ENCODE data around the gene F8.

The F8 gene

GRCh38 chrX:155022585-155022984, at the start of gene F8:
F8 (minus strand) TSS chrX:155022723; CDS start chrX:155022552, 171 bp downstream.
- H3K36me3 Mint-ChIP-seq = no peaks in the 10 kb centered on the region
- no peaks in the 10 kb centered on the region for H3K27me3 Mint-ChIP-seq
- H3K4me3 Mint-ChIP-seq = no peak within 1 kb of the TSS
- no peaks in the 10 kb centered on the region for H3K9me3 Mint-ChIP-seq
- H3K27ac Mint-ChIP-seq = no peak within 1 kb of the TSS
- H3K4me1 Mint-ChIP-seq = no peaks in the 10 kb centered on the region
- ATAC-seq = no peak

- peak overlapping the region; percentile 92 for H3K27ac Mint-ChIP-seq
- H3K4me3 Mint-ChIP-seq = peak overlapping the region; percentile 95
- peak; percentile 3 for ATAC-seq
- peaks cover 40% of the 10 kb centered on the region for H3K4me1 Mint-ChIP-seq
- H3K9me3 Mint-ChIP-seq = no peaks in the 10 kb centered on the region
- no peaks in the 10 kb centered on the region for H3K27me3 Mint-ChIP-seq
- peaks cover 29% of the 10 kb centered on the region for H3K36me3 Mint-ChIP-seq
Measured at GRCh38 chrX:155071694-155072280, 49.3 kb upstream of the F8 start.

GRCh38 chrX:155070975-155071693, 48.6 kb upstream of the F8 start, which contains the start of the genes BRCC3, CMC4 and MTCP1:
BRCC3 (plus strand) TSS chrX:155071508; CDS start chrX:155071528, 20 bp downstream.
CMC4 (minus strand) TSS chrX:155071136; CDS start chrX:155064023, 7,113 bp downstream.
MTCP1 (minus strand) TSS chrX:155071136; CDS start chrX:155066010, 5,126 bp downstream.
- H3K27ac Mint-ChIP-seq = peak within 1 kb of the TSS; percentile 92
- peak; percentile 97 for ATAC-seq
- no peaks in the 10 kb centered on the region for H3K27me3 Mint-ChIP-seq
- H3K36me3 Mint-ChIP-seq = peaks cover 29% of the 10 kb centered on the region
- H3K4me3 Mint-ChIP-seq = peak within 1 kb of the TSS; percentile 95
- peaks cover 40% of the 10 kb centered on the region for H3K4me1 Mint-ChIP-seq
- no peaks in the 10 kb centered on the region for H3K9me3 Mint-ChIP-seq

- H3K36me3 Mint-ChIP-seq = peaks cover 27% of the 10 kb centered on the region
- no peaks in the 10 kb centered on the region for H3K27me3 Mint-ChIP-seq
- H3K27ac Mint-ChIP-seq = peak overlapping the region; percentile 92
- H3K4me1 Mint-ChIP-seq = peaks cover 40% of the 10 kb centered on the region
- no peaks in the 10 kb centered on the region for H3K9me3 Mint-ChIP-seq
- H3K4me3 Mint-ChIP-seq = peak overlapping the region; percentile 85
- peak; percentile 28 for ATAC-seq
Measured at GRCh38 chrX:155070663-155070974, 48.1 kb upstream of the F8 start.

- peak overlapping the region; percentile 85 for H3K4me3 Mint-ChIP-seq
- H3K27me3 Mint-ChIP-seq = no peaks in the 10 kb centered on the region
- peaks cover 21% of the 10 kb centered on the region for H3K36me3 Mint-ChIP-seq
- H3K4me1 Mint-ChIP-seq = peaks cover 35% of the 10 kb centered on the region
- H3K27ac Mint-ChIP-seq = peak overlapping the region; percentile 92
- ATAC-seq = no peak
- H3K9me3 Mint-ChIP-seq = no peaks in the 10 kb centered on the region
Measured at GRCh38 chrX:155070038-155070437, 47.5 kb upstream of the F8 start.

- H3K27ac Mint-ChIP-seq = peak overlapping the region; percentile 92
- H3K36me3 Mint-ChIP-seq = peaks cover 19% of the 10 kb centered on the region
- H3K4me3 Mint-ChIP-seq = peak overlapping the region; percentile 85
- peaks cover 32% of the 10 kb centered on the region for H3K4me1 Mint-ChIP-seq
- no peak for ATAC-seq
- no peaks in the 10 kb centered on the region for H3K9me3 Mint-ChIP-seq
- H3K27me3 Mint-ChIP-seq = no peaks in the 10 kb centered on the region
Measured at GRCh38 chrX:155069414-155069813, 46.9 kb upstream of the F8 start.

GRCh38 chrX:155068165-155068564, 45.6 kb upstream of the F8 start:
- Mint-ChIP-seq H3K4me3 (no peak overlapping the region), H3K36me3 (peaks cover 6% of the 10 kb centered on the region), H3K9me3 (no peaks in the 10 kb centered on the region), H3K4me1 (peaks cover 19% of the 10 kb centered on the region), H3K27me3 (no peaks in the 10 kb centered on the region), H3K27ac (no peak overlapping the region)
- ATAC-seq = no peak

GRCh38 chrX:155065035-155065734, 42.7 kb upstream of the F8 start:
- Mint-ChIP-seq H3K36me3 (no peaks in the 10 kb centered on the region), H3K4me1 (peaks cover 12% of the 10 kb centered on the region), H3K27ac (no peak overlapping the region), H3K4me3 (no peak overlapping the region), H3K9me3 (no peaks in the 10 kb centered on the region), H3K27me3 (no peaks in the 10 kb centered on the region)
- no peak for ATAC-seq

- no peak for ATAC-seq
- no peaks in the 10 kb centered on the region for H3K4me1 Mint-ChIP-seq
- no peaks in the 10 kb centered on the region for H3K27me3 Mint-ChIP-seq
- H3K36me3 Mint-ChIP-seq = no peaks in the 10 kb centered on the region
- no peak overlapping the region for H3K4me3 Mint-ChIP-seq
- H3K27ac Mint-ChIP-seq = no peak overlapping the region
- no peaks in the 10 kb centered on the region for H3K9me3 Mint-ChIP-seq
Measured at GRCh38 chrX:155061760-155062159, 39.2 kb upstream of the F8 start.

- H3K9me3 Mint-ChIP-seq = no peaks in the 10 kb centered on the region
Measured at GRCh38 chrX:155056877-155057792, 34.6 kb upstream of the F8 start.

GRCh38 chrX:155056471-155056870, 33.9 kb upstream of the F8 start:
- H3K4me1 Mint-ChIP-seq = no peaks in the 10 kb centered on the region
- H3K36me3 Mint-ChIP-seq = peaks cover 10% of the 10 kb centered on the region
- H3K4me3 Mint-ChIP-seq = no peak overlapping the region
- ATAC-seq = no peak
- no peak overlapping the region for H3K27ac Mint-ChIP-seq
- H3K9me3 Mint-ChIP-seq = no peaks in the 10 kb centered on the region
- H3K27me3 Mint-ChIP-seq = no peaks in the 10 kb centered on the region

More at GRCh38 chrX:155056877-155057792, 34.6 kb upstream of the F8 start:
- peaks cover 10% of the 10 kb centered on the region for H3K36me3 Mint-ChIP-seq
- H3K4me3 Mint-ChIP-seq = peak overlapping the region; percentile 51
- no peak for ATAC-seq
- no peak overlapping the region for H3K27ac Mint-ChIP-seq
- H3K27me3 Mint-ChIP-seq = no peaks in the 10 kb centered on the region
- no peaks in the 10 kb centered on the region for H3K4me1 Mint-ChIP-seq

GRCh38 chrX:155055494-155055893, 33.0 kb upstream of the F8 start:
- no peak overlapping the region for H3K4me3 Mint-ChIP-seq
- peaks cover 10% of the 10 kb centered on the region for H3K36me3 Mint-ChIP-seq
- no peak for ATAC-seq
- H3K4me1 Mint-ChIP-seq = no peaks in the 10 kb centered on the region
- H3K27me3 Mint-ChIP-seq = no peaks in the 10 kb centered on the region
- no peak overlapping the region for H3K27ac Mint-ChIP-seq
- no peaks in the 10 kb centered on the region for H3K9me3 Mint-ChIP-seq

- Mint-ChIP-seq H3K4me3 (no peak overlapping the region), H3K9me3 (no peaks in the 10 kb centered on the region), H3K36me3 (peaks cover 10% of the 10 kb centered on the region), H3K4me1 (no peaks in the 10 kb centered on the region), H3K27me3 (no peaks in the 10 kb centered on the region), H3K27ac (no peak overlapping the region)
- ATAC-seq = no peak
Measured at GRCh38 chrX:155054255-155054654, 31.7 kb upstream of the F8 start.

GRCh38 chrX:155053656-155054055, 31.1 kb upstream of the F8 start:
- no peak for ATAC-seq
- Mint-ChIP-seq H3K36me3 (peaks cover 10% of the 10 kb centered on the region), H3K4me1 (no peaks in the 10 kb centered on the region), H3K9me3 (no peaks in the 10 kb centered on the region), H3K27ac (peak overlapping the region; percentile 48), H3K4me3 (no peak overlapping the region), H3K27me3 (no peaks in the 10 kb centered on the region)

All from stimulated activated memory B cell treated with anti-CD40 and anti-IgM and Interleukin-4, amounts not matched to agents 10 μg/mL and 1 μg/mL and 100 μg/mL, for 72 hours (primary cell).